Stomach (tissue), 9 donors: ENCODE measurements around the gene PSMD3. TPM values are rescaled to one million over a fixed set of nuclear protein-coding genes. Genes with fewer than 3 reads are reported as not detected.
"Not testable (repeated sequence)": the region's sequence is repeated elsewhere in the genome, so short reads cannot be mapped to it uniquely, and the experiment has no call there.

Experiments
- DNase-seq, 2 donors: peaks; one replicate each; pipeline versions ENCODE4 v3.0.0 to v3.0.0-alpha.2; 2013 to 2019
- H3K27ac ChIP-seq, 5 donors: fragments of 200-600 bp in 4 of 5; sonication (generic) in 4 of 5; one replicate each; pipeline ENCODE4 v1.5.1; 2013 to 2019; ENCODE audit warnings: mild to moderate bottlenecking in 1 of 5, moderate library complexity in 1 of 5
- H3K27me3 ChIP-seq, 3 donors: fragments of 200-600 bp; sonication (generic); one replicate each; pipeline ENCODE4 v1.5.1; 2017 to 2019; ENCODE audit warnings: mixed run types in 1 of 3
- H3K36me3 ChIP-seq, 4 donors: fragments of 200-600 bp; sonication (generic); 1 replicate in 3 of 4; 2 replicates in 1 of 4; pipeline ENCODE4 v1.5.1; 2016 to 2019
- H3K4me1 ChIP-seq, 4 donors: fragments of 200-600 bp; sonication (generic); one replicate each; pipeline ENCODE4 v1.5.1; 2016 to 2019
- H3K4me3 ChIP-seq, 4 donors: fragments of 200-600 bp; sonication (generic) in 3 of 4; one replicate each; pipeline ENCODE4 v1.5.1; 2016 to 2019; ENCODE audit warnings: mild to moderate bottlenecking in 1 of 4
- H3K9me3 ChIP-seq, 4 donors: fragments of 200-600 bp; sonication (generic); one replicate each; pipeline ENCODE4 v1.5.1; 2016 to 2019
- CTCF ChIP-seq, 7 experiments: fragments of 450-650 bp in 4 of 7; fragments of 200-600 bp in 3 of 7; sonication (generic) in 3 of 7; IDR thresholded peaks; one replicate each; pipeline ENCODE4 v1.5.1; 2016 to 2019; ENCODE audit warnings: antibody characterized with exemption in 7 of 7, control low read depth in 2 of 7, mild to moderate bottlenecking in 1 of 7
- EP300 ChIP-seq: sonication (generic); formaldehyde crosslinking; IDR thresholded peaks from one replicate; pipeline ENCODE4 v1.6.1; 2017; ENCODE audit warnings: antibody characterized with exemption
- POLR2A ChIP-seq, 4 donors: fragments of 450-650 bp; IDR thresholded peaks; one replicate each; pipeline ENCODE4 v1.6.1; 2016; ENCODE audit warnings: antibody characterized with exemption in 4 of 4, control low read depth in 2 of 4, mild to moderate bottlenecking in 1 of 4, moderate library complexity in 1 of 4
- POLR2AphosphoS5 ChIP-seq, 3 donors: sonication (generic); formaldehyde crosslinking; IDR thresholded peaks; one replicate each; pipeline ENCODE4 v1.6.1; 2016; ENCODE audit warnings: antibody characterized with exemption in 3 of 3
- WGBS, 5 donors: extraction: QIAGEN DNeasy Blood & Tissue Kit in 3 of 5; methylation state at CpG; one replicate each; pipeline versions ENCODE4 v1.1.5 to v1.1.7; 2013 to 2018; 5-methylcytosine and 5-hydroxymethylcytosine counted together
- intact Hi-C: fragments of 100-400 bp; cut with DNase I; formaldehyde crosslinking; loops from one replicate; pipeline ENCODE4 v1.15.1; 2023; ENCODE audit warnings: low total_unique reads
- polyA plus RNA-seq, 3 donors: library from polyadenylated mRNA; stranded (reverse); fragments of 200-250 nt; gene quantifications; one replicate each; pipeline ENCODE4 v1.2.3, GENCODE V29; 2013
- total RNA-seq, 5 donors: library from RNA; depleted of rRNA; stranded (reverse); fragments of >200 nt; gene quantifications; one replicate each; pipeline versions ENCODE4 v1.1.0 to v1.2.3, GENCODE V29; 2014 to 2016
- donor health status: healthy with polysubstance abuse.
- donor health status: Bipolar disorder and iron deficiency.
- donor health status: healthy.

PSMD3 gene
- total and polyA plus RNA-seq, 8 donors = 13.4 to 140 (median 47.3) TPM

DNA sequence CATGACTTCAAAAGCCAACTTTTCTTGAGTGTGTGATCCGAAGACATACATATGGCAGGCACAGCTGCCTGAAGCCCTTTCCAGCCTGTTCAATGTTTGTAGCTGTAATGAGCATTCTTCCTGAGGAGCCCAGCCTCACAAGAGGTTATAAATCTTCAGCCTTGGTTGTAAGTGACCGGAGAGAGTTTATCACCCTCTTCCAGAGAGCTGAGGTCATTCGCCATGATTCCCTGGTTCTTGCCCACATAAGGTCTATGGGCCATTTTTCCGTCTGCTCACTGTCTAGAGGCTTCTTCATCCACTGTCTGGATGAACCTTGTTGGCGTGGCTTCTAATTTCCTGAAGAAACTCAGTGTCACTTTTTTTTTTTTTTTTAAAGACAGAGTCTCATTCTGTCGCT is 24.9 kb downstream of the PSMD3 start:
- intact Hi-C loops = no loop called here
- Histone ChIP-seq H3K4me3 (no peak overlapping the region), H3K27me3 (no peaks in the 10 kb centered on the region), H3K4me1 (no peaks in the 10 kb centered on the region), H3K36me3 (no peaks in the 10 kb centered on the region), H3K27ac (no peak overlapping the region), H3K9me3 (no peaks in the 10 kb centered on the region)
- DNase-seq = no peak
- WGBS, 5 donors = 88 to 93% (median 91%) methylated on average over 6 of the region's 6 CpGs
- TF ChIP-seq POLR2AphosphoS5 (IDR thresholded peaks at IDR 0.05) (no peak), POLR2A (IDR thresholded peaks at IDR 0.05) (no peak), CTCF (IDR thresholded peaks at IDR 0.05) (no peak), EP300 (no peak)

DNA sequence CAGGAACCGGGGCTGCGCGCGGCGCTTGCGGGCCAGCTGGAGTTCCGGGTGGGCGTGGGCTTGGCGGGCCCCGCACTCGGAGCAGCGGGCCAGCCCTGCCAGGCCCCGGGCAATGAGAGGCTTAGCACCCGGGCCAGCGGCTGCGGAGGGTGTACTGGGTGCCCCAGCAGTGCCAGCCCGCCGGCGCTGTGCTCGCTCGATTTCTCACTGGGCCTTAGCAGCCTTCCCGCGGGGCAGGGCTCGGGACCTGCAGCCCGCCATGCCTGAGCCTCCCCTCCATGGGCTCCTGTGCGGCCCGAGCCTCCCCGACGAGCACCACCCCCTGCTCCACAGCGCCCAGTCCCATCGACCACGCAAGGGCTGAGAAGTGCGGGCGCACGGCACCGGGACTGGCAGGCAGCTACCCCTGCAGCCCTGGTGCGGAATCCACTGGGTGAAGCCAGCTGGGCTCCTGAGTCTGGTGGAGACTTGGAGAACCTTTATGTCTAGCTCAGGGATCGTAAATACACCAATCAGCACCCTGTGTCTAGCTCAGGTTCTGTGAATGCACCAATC is 30.4 kb downstream of the PSMD3 start:
- H3K27ac ChIP-seq, H3K9me3 ChIP-seq, H3K36me3 ChIP-seq, H3K4me3 ChIP-seq, DNase-seq, H3K27me3 ChIP-seq: not testable (repeated sequence)
- intact Hi-C loops = loop anchor here (10.0 kb wide), 1 partner anchor 154 kb away; no protein-coding TSS in a partner anchor
- WGBS, 5 donors = 94 to 99% (median 96%) methylated on average over 13 to 38 of the region's 38 CpGs
- peaks cover 17 to 29% (median 23%) of the 10 kb centered on the region in 4 donors for H3K4me1 ChIP-seq

DNA sequence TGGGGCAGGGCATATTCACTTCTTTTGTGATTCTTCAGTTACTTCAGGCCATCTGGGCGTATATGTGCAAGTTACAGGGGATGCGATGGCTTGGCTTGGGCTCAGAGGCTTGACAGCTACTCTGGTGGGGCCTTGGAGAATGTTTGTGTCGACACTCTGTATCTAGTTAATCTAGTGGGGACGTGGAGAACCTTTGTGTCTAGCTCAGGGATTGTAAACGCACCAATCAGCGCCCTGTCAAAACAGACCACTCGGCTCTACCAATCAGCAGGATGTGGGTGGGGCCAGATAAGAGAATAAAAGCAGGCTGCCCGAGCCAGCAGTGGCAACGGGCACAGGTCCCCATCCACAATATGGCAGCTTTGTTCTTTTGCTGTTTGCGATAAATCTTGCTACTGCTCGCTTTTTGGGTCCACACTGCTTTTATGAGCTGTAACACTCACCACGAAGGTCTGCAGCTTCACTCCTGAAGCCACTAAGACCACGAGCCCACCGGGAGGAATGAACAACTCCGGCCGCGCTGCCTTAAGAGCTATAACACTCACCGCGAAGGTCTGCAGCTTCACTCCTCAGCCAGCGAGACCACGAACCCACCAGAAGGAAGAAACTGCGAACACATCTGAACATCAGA is 31.5 kb downstream of the PSMD3 start:
- H3K9me3 ChIP-seq, DNase-seq, H3K4me3 ChIP-seq, H3K27me3 ChIP-seq, H3K36me3 ChIP-seq, H3K27ac ChIP-seq: not testable (repeated sequence)
- WGBS, 5 donors = 73 to 81% (median 77%) methylated on average over 20 to 22 of the region's 22 CpGs
- intact Hi-C loops = loop anchor here (10.0 kb wide), 1 partner anchor 153 kb away; no protein-coding TSS in a partner anchor
- H3K4me1 ChIP-seq = peaks cover 21 to 37% (median 25%) of the 10 kb centered on the region in 4 donors

- Histone ChIP-seq H3K27me3 (no peaks in the 10 kb centered on the region), H3K27ac (peak overlapping the region in 4 of 5 donors; percentile 52 to 77 (median 62)), H3K4me1 (peaks cover 43 to 59% (median 49%) of the 10 kb centered on the region in 4 donors), H3K9me3 (no peaks in the 10 kb centered on the region), H3K36me3 (peaks cover 3 to 10% (median 4%) of the 10 kb centered on the region in 4 donors), H3K4me3 (no peak overlapping the region)
- 27 to 49% (median 30%) methylated on average over 17 to 18 of the region's 18 CpGs for WGBS, 5 donors
- peak in 1 of 2 donors; percentile 60 for DNase-seq
- TF ChIP-seq POLR2AphosphoS5 (IDR thresholded peaks at IDR 0.05) (no peak), POLR2A (IDR thresholded peaks at IDR 0.05) (no peak), CTCF (IDR thresholded peaks at IDR 0.05) (no peak), EP300 (no peak)
- intact Hi-C loops = loop anchor here (10.0 kb wide), 1 partner anchor 150 kb away; no protein-coding TSS in a partner anchor
These were observed 33.9 kb downstream of the PSMD3 start for GRCh38 chr17:40014375-40014980.

- Histone ChIP-seq H3K4me1 (peaks cover 46 to 66% (median 52%) of the 10 kb centered on the region in 4 donors), H3K27ac (peak within 1 kb of the TSS in 4 of 5 donors; percentile 52 to 77 (median 62)), H3K36me3 (peaks cover 11 to 18% (median 12%) of the 10 kb centered on the region in 4 donors), H3K27me3 (no peaks in the 10 kb centered on the region), H3K4me3 (no peak within 1 kb of the TSS), H3K9me3 (no peaks in the 10 kb centered on the region)
- 29 to 44% (median 33%) methylated on average over 20 of the region's 20 CpGs for WGBS, 5 donors
- DNase-seq = peak; percentile 43 to 83
- intact Hi-C loops = loop anchor here (10.0 kb wide), 1 partner anchor 150 kb away; no protein-coding TSS in a partner anchor
- TF ChIP-seq EP300 (no peak), CTCF (IDR thresholded peaks at IDR 0.05) (no peak), POLR2A (IDR thresholded peaks at IDR 0.05) (no peak), POLR2AphosphoS5 (IDR thresholded peaks at IDR 0.05) (no peak)
These were observed 34.7 kb downstream of the PSMD3 start, which contains the start of gene CSF3 for GRCh38 chr17:40015005-40015997. TSS of gene CSF3 (plus strand) at chr17:40015440. CDS start at chr17:40015475, 35 bp downstream.
